CD14-positive monocyte (primary cell): ENCODE measurements around the gene VWC2L. TPM values are rescaled to one million over a fixed set of nuclear protein-coding genes. Genes with fewer than 3 reads are reported as not detected.

ENCODE experiments used
- DNase-seq, 3 donors: peaks; one replicate each; pipeline ENCODE4 v3.0.0-alpha.2; 2011 to 2022
- H2AFZ ChIP-seq: 2 replicates; pipeline ENCODE4 v1.6.0; 2012; ENCODE audit warnings: mild to moderate bottlenecking, low read depth, low read length, inconsistent platforms; ENCODE audit not compliant: insufficient read depth, poor library complexity, severe bottlenecking
- H3K27ac ChIP-seq, 2 donors: 1 replicate in 1 of 2; 2 replicates in 1 of 2; pipeline ENCODE4 v1.5.1; 2012 to 2013; ENCODE audit warnings: low read length in 2 of 2, control low read depth in 1 of 2, inconsistent platforms in 1 of 2, low read depth in 1 of 2, mild to moderate bottlenecking in 1 of 2
- H3K27me3 ChIP-seq, 2 donors: one replicate each; pipeline versions ENCODE4 v1.6.0 to v1.6.1; 2011 to 2013; ENCODE audit warnings: low read length in 2 of 2; ENCODE audit not compliant: control insufficient read depth in 2 of 2, insufficient read depth in 2 of 2
- H3K36me3 ChIP-seq, 2 donors: replicated peaks in 1 of 2; 1 replicate in 1 of 2; 2 replicates in 1 of 2; pipeline versions ENCODE4 v1.5.1 to v1.6.1; 2012 to 2013; ENCODE audit warnings: low read length in 2 of 2, control low read depth in 1 of 2, inconsistent platforms in 1 of 2, mild to moderate bottlenecking in 1 of 2; ENCODE audit not compliant: insufficient read depth in 2 of 2, control insufficient read depth in 1 of 2
- H3K4me1 ChIP-seq, 2 donors: 1 replicate in 1 of 2; 2 replicates in 1 of 2; pipeline versions ENCODE4 v1.5.1 to v1.6.1; 2012 to 2013; ENCODE audit warnings: low read length in 2 of 2, control low read depth in 1 of 2, inconsistent platforms in 1 of 2, mild to moderate bottlenecking in 1 of 2, moderate library complexity in 1 of 2; ENCODE audit not compliant: insufficient read depth in 2 of 2, control insufficient read depth in 1 of 2
- H3K4me2 ChIP-seq: replicated peaks from 2 replicates; pipeline ENCODE3; 2012; ENCODE audit warnings: low read length, moderate library complexity, mild to moderate bottlenecking; ENCODE audit not compliant: poor library complexity, severe bottlenecking; ENCODE audit errors: extremely low read depth
- H3K4me3 ChIP-seq, 3 experiments: fragments of 200-600 bp in 1 of 3; sonication (generic) in 1 of 3; replicated peaks in 1 of 3; 1 replicate in 2 of 3; 2 replicates in 1 of 3; pipeline ENCODE4 v1.5.1; 2011 to 2013; ENCODE audit warnings: low read length in 3 of 3, mild to moderate bottlenecking in 3 of 3, control low read depth in 2 of 3, low read depth in 2 of 3, inconsistent platforms in 1 of 3, moderate library complexity in 1 of 3
- H3K79me2 ChIP-seq: 2 replicates; pipeline ENCODE4 v1.6.0; 2012; ENCODE audit warnings: mild to moderate bottlenecking, control low read depth, inconsistent platforms, low read length, moderate library complexity; ENCODE audit not compliant: insufficient read depth
- H3K9ac ChIP-seq: 2 replicates; pipeline ENCODE4 v1.6.0; 2017; ENCODE audit warnings: low read length, mild to moderate bottlenecking; ENCODE audit not compliant: insufficient read depth, poor library complexity, severe bottlenecking
- H3K9me3 ChIP-seq, 2 donors: replicated peaks in 1 of 2; 1 replicate in 1 of 2; 2 replicates in 1 of 2; pipeline versions ENCODE4 v1.5.1 to v1.6.1; 2012 to 2013; ENCODE audit warnings: low read length in 2 of 2, control low read depth in 1 of 2; ENCODE audit not compliant: control insufficient read depth in 1 of 2, insufficient read depth in 1 of 2
- H4K20me1 ChIP-seq: 2 replicates; pipeline ENCODE4 v1.6.0; 2012; ENCODE audit warnings: mild to moderate bottlenecking, low read length, control low read depth, moderate library complexity; ENCODE audit not compliant: insufficient read depth
- H3K27ac Mint-ChIP-seq, 7 donors: one replicate each; pipeline ENCODE4 v1.8.0; 2020; ENCODE audit warnings: mild to moderate bottlenecking in 7 of 7, mixed read lengths in 7 of 7, moderate library complexity in 6 of 7, inconsistent platforms in 2 of 7
- H3K27me3 Mint-ChIP-seq, 3 donors: one replicate each; pipeline ENCODE4 v1.8.0; 2021 to 2022; ENCODE audit warnings: low read depth in 3 of 3, mild to moderate bottlenecking in 3 of 3, mixed read lengths in 3 of 3, moderate library complexity in 3 of 3, inconsistent platforms in 1 of 3
- H3K36me3 Mint-ChIP-seq, 2 donors: one replicate each; pipeline ENCODE4 v1.8.0; 2020; ENCODE audit warnings: mixed read lengths in 2 of 2, inconsistent platforms in 1 of 2, mild to moderate bottlenecking in 1 of 2
- H3K4me1 Mint-ChIP-seq: one replicate; pipeline ENCODE4 v1.8.0; 2020; ENCODE audit warnings: mild to moderate bottlenecking, mixed read lengths
- H3K4me3 Mint-ChIP-seq, 2 donors: one replicate each; pipeline ENCODE4 v1.8.0; 2020; ENCODE audit warnings: mild to moderate bottlenecking in 2 of 2, mixed read lengths in 2 of 2, moderate library complexity in 1 of 2
- H3K9me3 Mint-ChIP-seq, 7 donors: one replicate each; pipeline ENCODE4 v1.8.0; 2020 to 2022; ENCODE audit warnings: mixed read lengths in 7 of 7, mild to moderate bottlenecking in 6 of 7, moderate library complexity in 6 of 7, inconsistent platforms in 2 of 7
- CTCF ChIP-seq: fragments of 200-600 bp; IDR thresholded peaks from one replicate; pipeline ENCODE4 v1.8.0; 2022; ENCODE audit warnings: antibody characterized with exemption, mild to moderate bottlenecking
- WGBS: methylation state at CpG from one replicate; pipeline ENCODE4 v1.1.5; 2013; ENCODE audit warnings: missing lambda C conversion rate; ENCODE audit not compliant: insufficient coverage; 5-methylcytosine and 5-hydroxymethylcytosine counted together
- intact Hi-C, 2 donors: fragments of 100-400 bp; cut with micrococcal nuclease; formaldehyde crosslinking; loops; one replicate each; pipeline versions ENCODE4 v1.15.0 to v1.15.1; 2023
- polyA plus RNA-seq, 3 donors: library from polyadenylated mRNA; depleted of rRNA in 1 of 3; unstranded in 2 of 3; stranded (reverse) in 1 of 3; fragments of 300-500 nt in 2 of 3; fragments of >200 nt in 1 of 3; fragmentation: Illumina TruSeq in 2 of 3; gene quantifications; 1 replicate in 2 of 3; 2 replicates in 1 of 3; pipeline ENCODE4 v1.2.3, GENCODE V29; 2012 to 2021

Gene VWC2L
- polyA plus RNA-seq, 3 donors, result not detected

- Histone ChIP-seq H4K20me1 (no peaks in the 10 kb centered on the region), H3K9ac (no peak overlapping the region), H3K79me2 (no peaks in the 10 kb centered on the region), H3K27ac (no peak overlapping the region), H3K4me3 (no peak overlapping the region), H3K4me1 (no peaks in the 10 kb centered on the region), H3K27me3 (no peaks in the 10 kb centered on the region), H3K4me2 (no peak overlapping the region), H3K9me3 (no peaks in the 10 kb centered on the region), H2AFZ (no peak overlapping the region), H3K36me3 (no peaks in the 10 kb centered on the region)
- Mint-ChIP-seq H3K4me1 (no peaks in the 10 kb centered on the region), H3K9me3 (no peaks in the 10 kb centered on the region), H3K36me3 (no peaks in the 10 kb centered on the region), H3K27ac (no peak overlapping the region), H3K27me3 (no peaks in the 10 kb centered on the region), H3K4me3 (no peak overlapping the region)
- no peak for DNase-seq
- intact Hi-C loops, result no loop called here
- 86% methylated on average over 1 of the region's 1 CpG for WGBS
- no peak for TF ChIP-seq CTCF
Observed at GRCh38 chr2:214593727-214594126, 182.9 kb downstream of the VWC2L start.

- no peak for DNase-seq
- no peaks in the 10 kb centered on the region for H3K36me3 Mint-ChIP-seq
- peaks cover 0 to 4% (median 0%) of the 10 kb centered on the region in 3 donors for H3K27me3 Mint-ChIP-seq
- H3K9me3 Mint-ChIP-seq, result peaks cover 0 to 3% (median 2%) of the 10 kb centered on the region in 7 donors
- intact Hi-C loops, result no loop called here
- H3K27me3 ChIP-seq, result no peaks in the 10 kb centered on the region
- H3K4me2 ChIP-seq, result no peak overlapping the region
- no peak for TF ChIP-seq CTCF
- no peaks in the 10 kb centered on the region for H3K36me3 ChIP-seq
- H3K4me1 Mint-ChIP-seq, result no peaks in the 10 kb centered on the region
- no CpG with 5 or more reads among the region's 2 CpGs for WGBS
- no peaks in the 10 kb centered on the region for H3K79me2 ChIP-seq
- no peaks in the 10 kb centered on the region for H3K4me1 ChIP-seq
- no peak overlapping the region for H3K4me3 ChIP-seq
- H2AFZ ChIP-seq, result no peak overlapping the region
- H3K9me3 ChIP-seq, result no peaks in the 10 kb centered on the region
- no peak overlapping the region for H3K27ac ChIP-seq
- no peaks in the 10 kb centered on the region for H4K20me1 ChIP-seq
- no peak overlapping the region for H3K9ac ChIP-seq
- no peak overlapping the region for H3K4me3 Mint-ChIP-seq
- no peak overlapping the region for H3K27ac Mint-ChIP-seq
Observed at GRCh38 chr2:214601852-214602633, 191.2 kb downstream of the VWC2L start.
